ENCODE measurements around the gene DNM2. TPM values are rescaled to one million over a fixed set of nuclear protein-coding genes. Genes with fewer than 3 reads are reported as not detected.

DNM2 gene
- polyA plus RNA-seq, 4 donors, result 145 to 248 (median 166) TPM

DNA sequence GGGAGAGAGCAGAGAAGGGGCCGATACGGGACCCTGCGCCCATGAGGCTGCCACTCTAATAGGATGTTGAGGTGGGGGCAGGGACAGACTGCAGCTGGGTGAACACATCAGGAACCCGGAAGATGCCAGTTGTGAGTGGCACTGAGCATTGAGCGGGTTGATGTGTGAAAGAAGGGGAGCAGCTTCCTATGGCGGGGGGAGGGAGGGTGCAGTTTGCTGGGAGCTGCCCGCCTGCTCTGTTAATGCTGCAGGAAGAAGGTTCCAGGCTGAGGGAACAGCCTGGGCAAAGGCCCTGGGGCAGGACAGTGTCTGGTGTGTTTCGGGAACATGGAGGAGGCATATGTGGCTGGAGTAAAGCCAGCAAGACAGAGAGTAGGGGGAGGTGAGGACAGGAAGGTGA lies 29.8 kb downstream of the DNM2 start:
- 22 to 68% (median 60%) methylated on average over 7 to 8 of the region's 8 CpGs for WGBS, 3 donors
- H3K27me3 ChIP-seq (ENCODE audit: control insufficient read depth in 3 of 3, insufficient read depth in 3 of 3, low read length in 3 of 3), result no peaks in the 10 kb centered on the region
- FAIRE-seq, result no peak
- H3K27ac ChIP-seq (ENCODE audit: low read depth in 1 of 3, low read length in 2 of 3), result peak overlapping the region in 2 of 3 donors; percentile 93 to 98
- peaks cover 0 to 47% (median 30%) of the 10 kb centered on the region in 3 donors for H3K4me1 ChIP-seq (ENCODE audit: control insufficient read depth in 3 of 3, insufficient read depth in 2 of 3, low read depth in 1 of 3, low read length in 2 of 3)
- no peak overlapping the region for H3K4me3 ChIP-seq (ENCODE audit: low read depth in 1 of 3, low read length in 3 of 3)
- peak in 1 of 2 donors; percentile 74 for DNase-seq
- peaks cover 0 to 55% (median 0%) of the 10 kb centered on the region in 3 donors for H3K36me3 ChIP-seq (ENCODE audit: control insufficient read depth in 3 of 3, insufficient read depth in 2 of 3, low read depth in 1 of 3, low read length in 3 of 3)
- no peaks in the 10 kb centered on the region for H3K9me3 ChIP-seq (ENCODE audit: control insufficient read depth in 2 of 2, insufficient read depth in 1 of 2, low read depth in 1 of 2, low read length in 1 of 2)

- H3K36me3 ChIP-seq (ENCODE audit: control insufficient read depth in 3 of 3, insufficient read depth in 2 of 3, low read depth in 1 of 3, low read length in 3 of 3), result peaks cover 0 to 49% (median 0%) of the 10 kb centered on the region in 3 donors
- H3K4me3 ChIP-seq (ENCODE audit: low read depth in 1 of 3, low read length in 3 of 3), result no peak overlapping the region
- 51 to 80% (median 64%) methylated on average over 19 to 20 of the region's 20 CpGs for WGBS, 3 donors
- H3K27ac ChIP-seq (ENCODE audit: low read depth in 1 of 3, low read length in 2 of 3), result peak overlapping the region; percentile 54 to 98 (median 93)
- no peaks in the 10 kb centered on the region for H3K9me3 ChIP-seq (ENCODE audit: control insufficient read depth in 2 of 2, insufficient read depth in 1 of 2, low read depth in 1 of 2, low read length in 1 of 2)
- peaks cover 0 to 45% (median 27%) of the 10 kb centered on the region in 3 donors for H3K4me1 ChIP-seq (ENCODE audit: control insufficient read depth in 3 of 3, insufficient read depth in 2 of 3, low read depth in 1 of 3, low read length in 2 of 3)
- no peak for FAIRE-seq
- no peaks in the 10 kb centered on the region for H3K27me3 ChIP-seq (ENCODE audit: control insufficient read depth in 3 of 3, insufficient read depth in 3 of 3, low read length in 3 of 3)
- peak in 1 of 2 donors; percentile 75 for DNase-seq
Measured at GRCh38 chr19:10748195-10748926, 30.5 kb downstream of the DNM2 start.

GRCh38 chr19:10748927-10749434 lies 31.1 kb downstream of the DNM2 start:
- Histone ChIP-seq H3K36me3 (ENCODE audit: control insufficient read depth in 3 of 3, insufficient read depth in 2 of 3, low read depth in 1 of 3, low read length in 3 of 3) (peaks cover 0 to 50% (median 0%) of the 10 kb centered on the region in 3 donors), H3K27me3 (ENCODE audit: control insufficient read depth in 3 of 3, insufficient read depth in 3 of 3, low read length in 3 of 3) (no peaks in the 10 kb centered on the region), H3K27ac (ENCODE audit: low read depth in 1 of 3, low read length in 2 of 3) (peak overlapping the region; percentile 54 to 98 (median 93)), H3K4me3 (ENCODE audit: low read depth in 1 of 3, low read length in 3 of 3) (no peak overlapping the region), H3K9me3 (ENCODE audit: control insufficient read depth in 2 of 2, insufficient read depth in 1 of 2, low read depth in 1 of 2, low read length in 1 of 2) (no peaks in the 10 kb centered on the region), H3K4me1 (ENCODE audit: control insufficient read depth in 3 of 3, insufficient read depth in 2 of 3, low read depth in 1 of 3, low read length in 2 of 3) (peaks cover 0 to 41% (median 27%) of the 10 kb centered on the region in 3 donors)
- 20 to 38% (median 30%) methylated on average over 10 of the region's 10 CpGs for WGBS, 3 donors
- peak; percentile 59 to 97 for DNase-seq
- FAIRE-seq, result no peak

DNA sequence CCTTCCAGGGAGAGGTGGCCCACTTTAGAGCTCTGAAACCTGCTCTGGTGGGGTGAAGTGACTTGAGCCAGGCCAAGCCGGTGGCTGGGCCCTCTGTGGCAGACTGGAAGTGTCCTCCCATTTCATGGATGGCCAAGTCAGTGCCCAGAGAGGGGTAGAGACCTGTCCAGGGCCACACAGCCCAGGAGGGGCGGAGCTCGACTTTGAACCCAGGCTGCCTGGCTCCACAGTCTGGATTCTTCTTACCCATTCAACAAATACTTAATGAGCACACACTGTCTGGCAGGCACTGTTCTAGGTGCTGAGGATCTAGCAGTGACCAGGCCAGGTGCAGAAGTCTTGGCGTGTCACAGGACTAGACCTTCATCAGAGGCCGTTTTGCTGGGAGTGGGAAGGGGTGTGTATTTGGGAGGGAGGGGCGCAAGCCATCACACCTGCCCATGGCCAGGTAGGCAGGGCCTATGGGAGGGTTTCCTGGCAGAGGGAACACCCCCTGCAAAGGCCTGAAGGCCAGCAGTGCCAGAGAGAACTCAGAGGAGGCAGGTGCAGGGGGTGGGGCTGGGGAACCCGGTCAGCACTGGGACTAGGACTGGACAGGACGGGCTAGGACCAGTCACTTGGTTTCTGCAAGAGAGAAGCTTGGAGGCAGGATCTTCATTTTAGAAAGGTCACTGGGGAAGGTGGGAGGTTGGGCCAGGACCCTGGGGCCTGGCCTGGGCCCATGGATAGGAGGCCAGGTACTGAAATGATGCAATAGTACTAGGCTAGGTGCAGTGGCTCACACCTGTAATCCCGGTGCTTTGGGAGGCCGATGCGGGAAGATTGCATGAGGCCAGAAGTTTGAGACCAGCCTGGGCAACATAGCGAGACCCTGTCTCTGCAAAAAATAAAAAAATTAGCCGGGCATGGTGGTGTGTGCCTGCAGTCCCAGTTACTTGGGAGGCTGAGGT lies 31.8 kb downstream of the DNM2 start:
- Histone ChIP-seq H3K27ac (ENCODE audit: low read depth in 1 of 3, low read length in 2 of 3) (peak overlapping the region; percentile 54 to 98 (median 93)), H3K4me3 (ENCODE audit: low read depth in 1 of 3, low read length in 3 of 3) (no peak overlapping the region), H3K9me3 (ENCODE audit: control insufficient read depth in 2 of 2, insufficient read depth in 1 of 2, low read depth in 1 of 2, low read length in 1 of 2) (no peaks in the 10 kb centered on the region), H3K27me3 (ENCODE audit: control insufficient read depth in 3 of 3, insufficient read depth in 3 of 3, low read length in 3 of 3) (no peaks in the 10 kb centered on the region), H3K4me1 (ENCODE audit: control insufficient read depth in 3 of 3, insufficient read depth in 2 of 3, low read depth in 1 of 3, low read length in 2 of 3) (peaks cover 0 to 34% (median 22%) of the 10 kb centered on the region in 3 donors), H3K36me3 (ENCODE audit: control insufficient read depth in 3 of 3, insufficient read depth in 2 of 3, low read depth in 1 of 3, low read length in 3 of 3) (peaks cover 0 to 43% (median 0%) of the 10 kb centered on the region in 3 donors)
- FAIRE-seq (no peak), DNase-seq (peak in 1 of 2 donors; percentile 93)
- WGBS, 3 donors, result 32 to 73% (median 46%) methylated on average over 13 of the region's 13 CpGs

- peak in 1 of 2 donors; percentile 84 for DNase-seq
- FAIRE-seq, result no peak
- H3K4me3 ChIP-seq (ENCODE audit: low read depth in 1 of 3, low read length in 3 of 3), result no peak overlapping the region
- H3K4me1 ChIP-seq (ENCODE audit: control insufficient read depth in 3 of 3, insufficient read depth in 2 of 3, low read depth in 1 of 3, low read length in 2 of 3), result peaks cover 0 to 28% (median 17%) of the 10 kb centered on the region in 3 donors
- H3K36me3 ChIP-seq (ENCODE audit: control insufficient read depth in 3 of 3, insufficient read depth in 2 of 3, low read depth in 1 of 3, low read length in 3 of 3), result peaks cover 0 to 49% (median 0%) of the 10 kb centered on the region in 3 donors
- no peaks in the 10 kb centered on the region for H3K27me3 ChIP-seq (ENCODE audit: control insufficient read depth in 3 of 3, insufficient read depth in 3 of 3, low read length in 3 of 3)
- WGBS, 3 donors, result 36 to 58% (median 44%) methylated on average over 21 of the region's 21 CpGs
- H3K27ac ChIP-seq (ENCODE audit: low read depth in 1 of 3, low read length in 2 of 3), result peak overlapping the region in 2 of 3 donors; percentile 93 to 98
- H3K9me3 ChIP-seq (ENCODE audit: control insufficient read depth in 2 of 2, insufficient read depth in 1 of 2, low read depth in 1 of 2, low read length in 1 of 2), result no peaks in the 10 kb centered on the region
Measured at GRCh38 chr19:10751109-10751953, 33.5 kb downstream of the DNM2 start.

- 80 to 90% (median 83%) methylated on average over 8 of the region's 8 CpGs for WGBS, 3 donors
- Histone ChIP-seq H3K9me3 (ENCODE audit: control insufficient read depth in 2 of 2, insufficient read depth in 1 of 2, low read depth in 1 of 2, low read length in 1 of 2) (no peaks in the 10 kb centered on the region), H3K27ac (ENCODE audit: low read depth in 1 of 3, low read length in 2 of 3) (peak overlapping the region in 2 of 3 donors; percentile 93 to 98), H3K4me3 (ENCODE audit: low read depth in 1 of 3, low read length in 3 of 3) (no peak overlapping the region), H3K27me3 (ENCODE audit: control insufficient read depth in 3 of 3, insufficient read depth in 3 of 3, low read length in 3 of 3) (no peaks in the 10 kb centered on the region), H3K4me1 (ENCODE audit: control insufficient read depth in 3 of 3, insufficient read depth in 2 of 3, low read depth in 1 of 3, low read length in 2 of 3) (peaks cover 0 to 24% (median 17%) of the 10 kb centered on the region in 3 donors), H3K36me3 (ENCODE audit: control insufficient read depth in 3 of 3, insufficient read depth in 2 of 3, low read depth in 1 of 3, low read length in 3 of 3) (peaks cover 0 to 54% (median 0%) of the 10 kb centered on the region in 3 donors)
- DNase-seq (peak in 1 of 2 donors; percentile 37), FAIRE-seq (no peak)
Measured at GRCh38 chr19:10752237-10752912, 34.5 kb downstream of the DNM2 start.

DNA sequence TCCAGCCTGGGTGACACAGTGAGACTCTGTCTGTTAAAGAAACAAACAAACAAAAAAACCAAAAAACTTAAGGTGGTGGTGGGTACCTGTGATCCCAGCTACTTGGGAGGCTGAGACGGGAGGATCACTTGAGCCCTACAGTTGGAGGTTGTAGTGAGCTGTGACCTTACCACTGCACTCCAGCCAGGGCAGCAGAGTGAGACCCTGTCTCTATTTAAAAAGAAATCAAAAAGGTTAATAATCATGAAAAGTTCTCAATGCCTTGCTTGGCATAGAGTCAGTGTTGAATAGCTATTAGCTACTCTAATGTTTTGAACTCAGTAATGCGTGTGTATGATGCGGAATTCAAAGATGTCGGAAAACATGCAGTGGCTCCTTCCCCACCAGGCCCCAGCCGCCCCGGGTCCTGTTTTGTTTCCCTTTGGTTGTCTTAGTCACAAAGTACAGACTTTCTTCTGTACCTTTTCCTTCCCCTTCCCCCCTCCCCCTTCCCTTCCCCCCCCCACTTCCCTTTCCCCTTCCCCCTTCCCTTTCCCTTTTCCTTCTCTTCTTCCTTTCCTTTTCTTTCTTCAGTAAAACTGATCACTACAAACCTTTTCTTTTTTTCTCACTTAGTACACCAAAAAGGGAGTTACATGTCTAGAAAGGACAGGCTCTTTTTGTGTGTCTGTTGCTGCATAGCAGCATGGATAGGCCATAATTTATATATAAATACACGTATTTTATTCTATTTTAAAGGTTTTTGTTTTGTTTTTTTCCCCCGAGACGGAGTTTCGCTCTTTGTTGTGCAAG lies 35.2 kb downstream of the DNM2 start:
- H3K9me3 ChIP-seq (ENCODE audit: control insufficient read depth in 2 of 2, insufficient read depth in 1 of 2, low read depth in 1 of 2, low read length in 1 of 2), result no peaks in the 10 kb centered on the region
- WGBS, 3 donors, result 79 to 87% (median 82%) methylated on average over 10 of the region's 10 CpGs
- FAIRE-seq (no peak), DNase-seq (no peak)
- peaks cover 0 to 22% (median 14%) of the 10 kb centered on the region in 3 donors for H3K4me1 ChIP-seq (ENCODE audit: control insufficient read depth in 3 of 3, insufficient read depth in 2 of 3, low read depth in 1 of 3, low read length in 2 of 3)
- H3K27me3 ChIP-seq (ENCODE audit: control insufficient read depth in 3 of 3, insufficient read depth in 3 of 3, low read length in 3 of 3), result no peaks in the 10 kb centered on the region
- H3K27ac ChIP-seq (ENCODE audit: low read depth in 1 of 3, low read length in 2 of 3), result peak overlapping the region in 1 of 3 donors; percentile 93
- no peak overlapping the region for H3K4me3 ChIP-seq (ENCODE audit: low read depth in 1 of 3, low read length in 3 of 3)
- peaks cover 0 to 47% (median 0%) of the 10 kb centered on the region in 3 donors for H3K36me3 ChIP-seq (ENCODE audit: control insufficient read depth in 3 of 3, insufficient read depth in 2 of 3, low read depth in 1 of 3, low read length in 3 of 3)

All from small intestine (tissue), 7 donors.